Stimulated activated CD8-positive, alpha-beta memory T cell treated with anti-CD3 and anti-CD28 coated beads, Interleukin-15, amount 100 ng/mL, for 24 hours (primary cell): ENCODE measurements around the gene DOCK10.

Experiments
- DNase-seq: peaks from one replicate; pipeline ENCODE4 v3.0.0-alpha.2; 2020; ENCODE audit warnings: low read depth

Gene DOCK10

DNA sequence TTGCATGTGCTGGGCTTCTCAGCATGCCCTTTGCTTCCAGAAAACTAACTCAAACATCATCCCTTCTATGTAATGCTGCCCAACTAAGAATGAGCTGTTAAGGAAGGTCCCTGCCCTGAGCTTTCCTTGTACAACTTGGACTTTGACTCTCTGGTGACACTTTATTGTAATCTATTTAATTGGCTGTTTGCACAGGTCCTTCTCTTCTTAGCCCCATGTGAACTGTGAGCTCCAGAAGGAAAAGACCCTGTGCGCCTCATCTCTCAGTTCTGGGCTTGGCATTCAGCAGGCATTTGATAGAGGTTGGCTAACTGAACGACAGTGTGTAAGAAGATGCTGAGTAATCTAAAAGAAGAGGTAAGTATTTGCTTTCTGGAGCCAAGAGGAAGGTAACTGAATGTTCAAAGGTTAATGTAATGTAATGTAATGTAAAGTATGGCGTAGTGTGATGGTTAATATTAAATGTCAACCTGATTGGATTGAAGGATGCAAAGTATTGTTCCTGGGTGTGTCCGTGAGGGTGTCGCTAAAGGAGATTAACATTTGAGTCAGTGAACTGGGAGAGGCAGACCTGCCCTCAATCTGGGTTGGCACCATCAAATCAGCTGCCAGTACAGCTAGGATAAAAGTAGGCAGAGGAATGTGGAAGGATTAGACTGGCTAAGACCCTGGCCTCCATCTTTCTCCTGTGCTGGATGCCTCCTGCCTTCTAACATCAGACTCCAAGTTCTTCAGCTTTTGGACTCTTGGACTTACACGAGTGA is 265.3 kb downstream of the DOCK10 start:
- DNase-seq, result no peak

DNA sequence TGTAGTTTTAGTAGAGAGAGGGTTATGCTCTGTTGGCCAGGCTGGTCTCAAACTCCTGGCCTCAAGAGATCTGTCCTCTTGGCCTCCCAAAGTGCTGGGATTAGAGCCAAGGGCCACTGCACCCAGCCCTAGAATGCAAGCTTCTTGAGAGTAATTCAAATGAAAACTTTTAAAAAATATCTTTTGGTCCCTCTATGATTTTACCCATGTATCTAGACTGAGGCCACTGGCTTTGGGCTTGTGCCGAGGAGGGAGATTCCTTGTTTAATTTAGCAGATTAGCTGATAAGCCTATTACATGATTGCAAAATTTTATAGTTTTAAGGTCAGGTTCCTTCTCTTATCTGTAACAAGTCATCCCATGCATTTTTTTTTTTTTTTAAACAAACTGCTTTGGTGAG is 266.6 kb downstream of the DOCK10 start:
- no peak for DNase-seq

- no peak for DNase-seq
Measured at GRCh38 chr2:224774735-224775134, 267.5 kb downstream of the DOCK10 start.

- DNase-seq, result no peak
Measured at GRCh38 chr2:224772494-224772893, 269.8 kb downstream of the DOCK10 start.

- no peak for DNase-seq
Measured at GRCh38 chr2:224769489-224769888, 272.8 kb downstream of the DOCK10 start.

GRCh38 chr2:224764565-224765236 is 277.6 kb downstream of the DOCK10 start:
- DNase-seq, result no peak

DNA sequence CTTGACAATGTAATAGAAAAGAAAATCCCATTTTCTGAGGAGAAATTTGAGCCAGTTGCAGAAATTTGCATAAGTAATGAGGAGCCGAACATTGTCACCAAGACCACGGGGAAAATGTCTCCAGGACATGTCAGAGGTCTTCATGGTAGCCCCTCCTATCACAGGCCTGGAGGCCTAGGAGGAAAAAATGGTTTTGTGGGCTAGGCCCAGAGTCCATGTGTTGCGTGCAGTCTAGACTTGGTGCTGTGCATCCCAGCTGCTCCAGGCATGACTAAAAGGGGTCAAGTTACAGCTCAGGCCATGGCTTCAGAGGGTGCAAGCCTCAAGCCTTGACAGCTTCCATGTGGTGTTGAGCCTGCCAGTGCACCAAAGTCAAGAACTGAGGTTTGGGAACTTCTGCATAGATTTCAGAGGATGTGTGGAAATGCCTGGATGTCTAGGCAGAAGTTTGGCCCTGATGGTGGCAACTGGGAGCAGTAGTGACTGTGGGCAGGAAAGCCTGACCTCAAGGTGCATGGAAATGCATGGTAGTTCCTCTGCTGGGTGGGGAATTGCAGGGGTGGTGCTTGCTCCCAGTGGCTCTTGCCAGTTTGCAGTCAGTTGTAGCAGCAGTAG is 284.2 kb downstream of the DOCK10 start:
- no peak for DNase-seq

DNA sequence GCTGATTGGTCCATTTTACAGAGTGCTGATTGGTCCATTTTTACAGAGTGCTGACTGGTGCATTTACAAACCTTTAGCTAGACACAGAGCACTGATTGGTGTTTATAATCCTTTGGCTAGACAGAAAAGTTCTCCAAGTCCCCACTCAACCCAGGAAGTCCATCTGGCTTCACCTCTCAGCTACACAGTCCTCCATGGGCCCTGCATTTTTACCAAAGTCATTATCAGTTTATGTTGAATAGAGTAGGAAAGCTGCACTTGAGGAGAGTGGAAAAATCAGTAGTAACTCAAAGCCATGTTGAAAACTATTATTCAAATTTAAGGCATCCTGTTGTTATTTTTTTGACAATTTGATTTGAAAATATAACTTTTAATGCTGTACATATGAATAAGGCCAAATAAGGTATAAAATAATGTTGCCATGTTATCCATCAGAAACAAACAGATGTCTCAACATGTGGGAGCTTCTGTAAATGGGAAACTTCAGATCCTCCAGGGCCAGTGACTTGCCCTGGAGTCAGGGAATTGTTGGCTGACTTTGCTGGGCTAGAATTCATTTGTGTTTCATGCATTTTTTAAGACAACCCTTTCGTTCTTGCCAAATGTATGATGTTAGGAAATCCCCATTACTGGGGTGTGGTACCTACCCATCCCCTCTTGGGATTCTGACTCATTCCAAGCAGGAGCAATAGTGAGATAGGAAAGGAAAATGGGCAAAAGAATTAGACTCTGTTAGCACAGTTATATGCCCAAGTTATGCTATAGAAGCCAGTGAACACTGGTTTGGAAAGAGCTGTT is 288.3 kb downstream of the DOCK10 start:
- no peak for DNase-seq

DNA sequence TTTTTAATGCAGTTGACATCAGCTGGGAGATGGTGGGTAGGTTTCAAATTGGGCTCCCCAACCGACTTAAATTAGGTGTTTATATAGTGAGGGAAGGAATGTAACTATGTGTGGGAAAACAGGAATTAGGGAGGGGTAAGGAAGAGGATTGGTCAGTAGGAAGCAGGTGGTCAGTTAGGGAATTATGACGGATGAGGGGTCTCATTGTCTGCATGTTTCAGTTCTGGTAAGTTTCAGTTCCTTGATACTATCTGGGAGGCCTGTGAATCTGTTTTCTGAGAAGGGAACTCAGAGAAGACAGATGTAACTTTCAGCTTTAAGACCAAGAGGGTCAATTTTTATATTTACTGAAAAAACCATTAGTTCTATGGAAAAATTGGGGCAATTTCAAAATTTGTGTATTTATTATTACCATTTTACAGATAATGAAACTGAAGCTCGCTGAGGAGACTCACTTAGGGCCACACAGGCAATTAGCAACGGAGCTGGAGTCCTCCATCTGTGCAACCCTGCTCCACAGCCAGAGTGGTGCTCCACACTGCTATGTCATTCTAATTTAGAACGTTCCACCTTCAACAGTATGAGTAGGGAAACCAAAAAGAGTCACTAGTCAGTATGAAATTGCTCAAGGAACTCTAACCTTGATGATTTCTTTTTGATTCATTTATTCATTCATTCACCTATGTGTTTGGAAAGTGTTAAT is 290.1 kb downstream of the DOCK10 start:
- DNase-seq, result no peak

- no peak for DNase-seq
Measured at GRCh38 chr2:224749136-224749535, 293.1 kb downstream of the DOCK10 start.

GRCh38 chr2:224747765-224748164 is 294.5 kb downstream of the DOCK10 start:
- no peak for DNase-seq

DNA sequence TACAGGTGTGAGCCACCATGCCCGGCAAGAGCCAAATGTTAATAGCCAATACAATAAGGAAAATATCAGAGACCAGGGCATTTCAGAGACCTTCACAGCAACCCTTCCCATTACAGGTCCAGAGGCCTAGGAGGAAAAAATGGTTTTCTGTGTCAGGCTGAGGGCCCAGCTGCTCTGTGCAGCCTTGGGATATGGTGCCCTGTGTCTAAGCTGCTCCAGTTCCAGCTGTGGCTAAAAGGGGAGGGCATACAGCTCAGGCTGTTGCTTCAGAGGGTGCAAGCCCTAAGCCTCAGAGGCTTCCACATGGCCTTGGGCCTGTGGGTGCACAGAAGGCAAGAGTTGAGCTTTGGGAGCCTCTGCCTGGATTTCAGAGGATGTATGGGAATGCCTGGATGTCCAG is 306.0 kb downstream of the DOCK10 start:
- no peak for DNase-seq

- no peak for DNase-seq
Measured at GRCh38 chr2:224734949-224735348, 307.3 kb downstream of the DOCK10 start.

DNA sequence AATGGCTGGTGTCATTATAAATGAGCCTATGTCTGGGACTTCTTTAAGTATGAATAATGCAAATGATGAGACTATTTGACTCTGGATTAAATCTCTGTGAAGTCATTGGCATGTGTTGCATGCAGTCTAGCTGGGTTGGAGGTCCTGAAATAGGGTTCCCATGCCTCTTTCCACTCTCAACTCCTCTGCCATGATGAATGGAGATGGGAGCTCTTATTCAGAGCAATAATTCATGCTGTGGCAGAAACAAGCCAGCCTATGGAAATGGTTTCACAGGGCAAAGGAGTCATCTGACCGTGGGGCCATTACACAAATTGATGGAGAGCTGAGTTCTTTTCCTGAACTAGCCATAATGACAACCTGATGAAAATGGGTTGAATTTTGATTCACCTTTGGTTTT is 310.6 kb downstream of the DOCK10 start:
- no peak for DNase-seq

GRCh38 chr2:224729435-224729834 is 312.8 kb downstream of the DOCK10 start:
- DNase-seq, result no peak

GRCh38 chr2:224724331-224724730 is 317.9 kb downstream of the DOCK10 start:
- no peak for DNase-seq

GRCh38 chr2:224723586-224724217 is 318.6 kb downstream of the DOCK10 start:
- DNase-seq, result no peak

GRCh38 chr2:224722770-224723169 is 319.5 kb downstream of the DOCK10 start:
- DNase-seq, result no peak

DNA sequence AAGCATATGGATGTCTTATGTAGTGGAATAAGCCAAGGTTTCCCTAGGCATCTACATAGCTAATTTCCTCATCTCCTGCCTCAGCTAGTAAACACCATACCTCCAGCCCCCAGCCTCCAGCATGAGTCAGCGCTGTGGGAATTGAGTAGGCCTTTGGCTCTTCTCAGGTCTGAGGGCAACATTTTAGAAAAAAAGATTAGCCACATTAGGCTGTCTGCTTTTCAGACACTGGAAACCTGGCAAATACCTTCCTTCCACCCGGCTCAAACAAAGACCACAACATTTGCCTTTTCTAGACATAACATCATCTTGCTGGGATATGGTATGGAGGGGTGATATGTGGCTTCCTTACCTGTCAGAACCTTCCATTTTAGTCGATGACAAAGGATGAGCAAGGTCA is 320.0 kb downstream of the DOCK10 start:
- no peak for DNase-seq

- DNase-seq, result no peak
Measured at GRCh38 chr2:224716921-224717320, 325.3 kb downstream of the DOCK10 start.

- DNase-seq, result no peak
Measured at GRCh38 chr2:224716201-224716600, 326.1 kb downstream of the DOCK10 start, which contains the start of gene CCDC195. CCDC195 (minus strand) TSS chr2:224716365; CDS start chr2:224716365, 0 bp downstream.
